K562 (cell line): ENCODE measurements around the gene ATAD3C. TPM values are rescaled to one million over a fixed set of nuclear protein-coding genes. Genes with fewer than 3 reads are reported as not detected.
"Not testable (repeated sequence)": the region's sequence is repeated elsewhere in the genome, so short reads cannot be mapped to it uniquely, and the experiment has no call there.

Experiments
- ATAC-seq: fragments of 200-7000 bp; cut with Tn5 transposase; 3 replicates; pipeline ENCODE4 v1.9.1; 2020; ENCODE audit warnings: moderate library complexity
- BruUV-seq: library from RNA; stranded (reverse); fragments of 400-500 nt; replicated peaks from 2 replicates; lab custom pipeline; 2021; lab: Mats Ljungman, UMichigan
- CTCF ChIA-PET: fragments of 300-600 bp; formaldehyde crosslinking; extraction: SDS; loops from one replicate; lab custom pipeline; 2021; ENCODE audit warnings: low intra/inter-chr PET ratio; lab: Yijun Ruan, JAX
- POLR2A ChIA-PET: fragments of 300-600, 350-650 bp; sonication (Branson Sonifier 250); formaldehyde crosslinking; extraction: SDS; loops from one replicate; lab custom pipeline; 2021; ENCODE audit warnings: antibody characterized with exemption, inconsistent platforms; lab: Yijun Ruan, JAX
- DNase-seq, 4 experiments: peaks; one replicate each; pipeline versions ENCODE4 v3.0.0 to v3.0.0-alpha.2; 2011 to 2018; ENCODE audit warnings: low spot score in 3 of 4, mixed read lengths in 3 of 4; ENCODE audit errors: extremely low read depth in 1 of 4
- FAIRE-seq: peaks from 2 replicates; lab custom pipeline; 2011; peaks lifted over from hg19 to GRCh38; lab: Jason Lieb, UNC
- H2AFZ ChIP-seq: 2 replicates; pipeline ENCODE4 v1.6.0; 2011; ENCODE audit warnings: low read depth, low read length, control low read depth, inconsistent platforms
- H3K27ac ChIP-seq: fragments of 200-600 bp; 3 replicates; pipeline ENCODE4 v1.8.0; 2011; ENCODE audit warnings: low read depth, mild to moderate bottlenecking, control low read depth, inconsistent platforms, low read length, moderate library complexity, mixed read lengths; ENCODE audit errors: extremely low read depth
- H3K27me3 ChIP-seq, 2 experiments: fragments of 300-600 bp in 1 of 2; 2 replicates in 1 of 2; 3 replicates in 1 of 2; pipeline versions ENCODE4 v1.6.0 to v1.8.0; 2011; ENCODE audit warnings: inconsistent platforms in 2 of 2, low read length in 2 of 2, mild to moderate bottlenecking in 1 of 2, mixed read lengths in 1 of 2, moderate library complexity in 1 of 2; ENCODE audit not compliant: control insufficient read depth in 2 of 2, insufficient read depth in 2 of 2
- H3K36me3 ChIP-seq: fragments of 300-600 bp; 3 replicates; pipeline ENCODE4 v1.8.0; 2011; ENCODE audit warnings: mild to moderate bottlenecking, low read length, inconsistent platforms; ENCODE audit not compliant: control insufficient read depth, insufficient read depth
- H3K4me1 ChIP-seq, 2 experiments: fragments of 200-600 bp in 1 of 2; replicated peaks in 1 of 2; 2 replicates in 1 of 2; 3 replicates in 1 of 2; pipeline versions ENCODE4 v1.5.1 to v1.8.0; 2011; ENCODE audit warnings: inconsistent platforms in 2 of 2, low read length in 2 of 2, mild to moderate bottlenecking in 1 of 2, mixed read lengths in 1 of 2, moderate library complexity in 1 of 2; ENCODE audit not compliant: control insufficient read depth in 2 of 2, insufficient read depth in 2 of 2
- H3K4me2 ChIP-seq: 2 replicates; pipeline ENCODE4 v1.6.1; 2011; ENCODE audit warnings: low read length, control low read depth, inconsistent platforms, mixed read lengths; ENCODE audit not compliant: insufficient read depth
- H3K4me3 ChIP-seq: fragments of 200-600 bp; sonication (generic), shearing (Covaris generic); 2 replicates; pipeline ENCODE4 v1.5.1; 2016; ENCODE audit warnings: control low read depth, inconsistent platforms
- H3K79me2 ChIP-seq: fragments of 200-600 bp; 3 replicates; pipeline ENCODE4 v1.8.0; 2011; ENCODE audit warnings: low read length, inconsistent platforms; ENCODE audit not compliant: control insufficient read depth, insufficient read depth
- H3K9ac ChIP-seq, 2 experiments: 2 replicates each; pipeline versions ENCODE4 v1.6.0 to v1.6.1; 2011; ENCODE audit warnings: low read depth in 2 of 2, low read length in 2 of 2, control low read depth in 1 of 2, inconsistent platforms in 1 of 2, mild to moderate bottlenecking in 1 of 2, mixed read lengths in 1 of 2; ENCODE audit not compliant: insufficient read depth in 1 of 2
- H3K9me1 ChIP-seq: one replicate; pipeline ENCODE4 v1.6.0; 2011; ENCODE audit warnings: inconsistent platforms, mild to moderate bottlenecking, low read length, moderate library complexity; ENCODE audit not compliant: control insufficient read depth, insufficient read depth
- H3K9me3 ChIP-seq: replicated peaks from 2 replicates; pipeline ENCODE4 v1.5.1; 2011; ENCODE audit warnings: low read depth, low read length, inconsistent platforms; ENCODE audit not compliant: control insufficient read depth, insufficient read depth
- H4K20me1 ChIP-seq: replicated peaks from 2 replicates; pipeline ENCODE4 v1.6.1; 2011; ENCODE audit warnings: low read length, inconsistent platforms, mixed read lengths; ENCODE audit not compliant: control insufficient read depth, insufficient read depth
- POLR2H ChIP-seq: IDR thresholded peaks from 2 replicates; pipeline ENCODE4 v1.6.1; 2016; ENCODE audit warnings: missing genetic modification characterization, low read depth, mild to moderate bottlenecking, control low read depth, missing compliant biosample characterization, moderate library complexity
- SIN3A ChIP-seq, 2 experiments: fragments of 150-350 bp in 1 of 2; IDR thresholded peaks; 2 replicates each; pipeline ENCODE4 v1.6.1; 2011 to 2016; ENCODE audit warnings: borderline replicate concordance in 2 of 2, low read depth in 2 of 2, low read length in 2 of 2, mild to moderate bottlenecking in 2 of 2, moderate library complexity in 2 of 2; ENCODE audit not compliant: control insufficient read depth in 1 of 2
- TEAD2 ChIP-seq: fragments of 450-650 bp; IDR thresholded peaks from 2 replicates; pipeline ENCODE4 v1.6.1; 2016; ENCODE audit warnings: missing genetic modification characterization, control low read depth, missing compliant biosample characterization
- WGBS: fragments of 100-300 bp; shearing (Covaris generic); methylation state at CpG from one replicate; pipeline ENCODE4 v1.1.6; 2016; ENCODE audit warnings: low coverage, mixed read lengths; ENCODE audit not compliant: insufficient coverage; ENCODE audit errors: missing lambda C conversion rate; 5-methylcytosine and 5-hydroxymethylcytosine counted together
- in situ Hi-C: fragments of 300-500 bp; cut with MboI; formaldehyde crosslinking; loops from 4 replicates; pipeline ENCODE4 v1.15.0; 2018; ENCODE audit warnings: inconsistent platforms, mixed read lengths
- intact Hi-C: fragments of 100-400 bp; cut with micrococcal nuclease; formaldehyde crosslinking; loops from 2 replicates; pipeline ENCODE4 v1.14.2; 2022
- polyA plus RNA-seq, 8 experiments: library from polyadenylated mRNA; depleted of rRNA in 4 of 8; stranded (reverse) in 5 of 8; unstranded in 3 of 8; fragments of >200 nt; fragmentation: Nextera tagmentation in 2 of 8; fragmentation: Illumina TruSeq in 1 of 8; extraction: Ambion mirVana in 2 of 8; extraction: Trizol in 1 of 8; gene quantifications; 2 replicates each; pipeline versions ENCODE4 v1.2.1 to v1.2.3, GENCODE V29; 2011 to 2014; ENCODE audit warnings: inconsistent platforms in 1 of 8, missing spikeins in 1 of 8
- total RNA-seq, 7 experiments: library from RNA; depleted of rRNA in 6 of 7; stranded (reverse); fragments of >200 nt in 6 of 7; fragmentation: Illumina TruSeq in 2 of 7; extraction: Trizol in 2 of 7; gene quantifications; 2 replicates each; pipeline versions ENCODE4 v1.2.1 to v1.2.3, GENCODE V29; 2011 to 2021; ENCODE audit warnings: low replicate concordance in 1 of 7

Gene ATAD3C
- total and polyA plus RNA-seq, 9 of the 15 experiments (the other 6 are each of a cell fraction or from before 2014, with no cell fraction given): 0.03 to 0.18 TPM; not detected in 7

- TF ChIP-seq POLR2H (tag) (peak; percentile 75), TEAD2 (tag) (no peak)
Measured at GRCh38 chr1:1511533-1512285, 62.2 kb downstream of the ATAD3C start, which contains the start of gene ATAD3A (continued).

- Histone ChIP-seq H3K36me3 (peaks cover 28% of the 10 kb centered on the region; the same call in 2 of the 3 replicates), H3K79me2 (peaks cover 45% of the 10 kb centered on the region), H3K4me2 (peak overlapping the region; percentile 78; the same call in 1 of the 2 replicates), H3K4me3 (peak overlapping the region; percentile 93), H3K4me1 (peaks cover 0 to 19% of the 10 kb centered on the region in 2 experiments; a peak in 2 of 5 replicates), H3K9ac (peak overlapping the region; percentile 66 to 100; a peak in 3 of 4 replicates)
- 1% methylated on average over 30 of the region's 52 CpGs for WGBS
- POLR2A ChIA-PET, FAIRE-seq, H2AFZ ChIP-seq, H3K27me3 ChIP-seq, H3K9me1 ChIP-seq, in situ Hi-C loops, BruUV-seq, CTCF ChIA-PET, H3K27ac ChIP-seq, H4K20me1 ChIP-seq, H3K9me3 ChIP-seq: not testable (repeated sequence)
- ATAC-seq: peak; percentile 17
- DNase-seq: peak in 1 of 4 experiments; percentile 45
- TF ChIP-seq SIN3A (IDR thresholded peaks at IDR 0.05; ENCODE audit: borderline replicate concordance in 2 of 2, control insufficient read depth in 1 of 2, low read depth in 2 of 2, low read length in 2 of 2): peak in 1 of 2 experiments; percentile 20; a peak in 1 of 4 replicates
- intact Hi-C loops: loop anchor here (5.0 to 10.0 kb wide), 2 partner anchors 118 to 395 kb away; partner anchors contain the start of gene CCNL2
Measured at GRCh38 chr1:1512425-1512824, 62.9 kb downstream of the ATAD3C start.

- H3K27ac ChIP-seq, CTCF ChIA-PET, ATAC-seq, DNase-seq, H4K20me1 ChIP-seq, H3K4me2 ChIP-seq, H3K9me1 ChIP-seq, in situ Hi-C loops, H3K27me3 ChIP-seq, FAIRE-seq, POLR2A ChIA-PET, H3K9me3 ChIP-seq, H2AFZ ChIP-seq, BruUV-seq: not testable (repeated sequence)
- peaks cover 0 to 26% of the 10 kb centered on the region in 2 experiments; a peak in 2 of 5 replicates for H3K4me1 ChIP-seq
- H3K79me2 ChIP-seq: peaks cover 45% of the 10 kb centered on the region
- H3K36me3 ChIP-seq: peaks cover 39% of the 10 kb centered on the region; the same call in 2 of the 3 replicates
- intact Hi-C loops: loop anchor here (5.0 to 10.0 kb wide), 2 partner anchors 119 to 394 kb away; partner anchors contain the start of gene CCNL2
- peak overlapping the region in 1 of 2 experiments; percentile 82; a peak in 2 of 4 replicates for H3K9ac ChIP-seq
- peak overlapping the region; percentile 93; the same call in 1 of the 2 replicates for H3K4me3 ChIP-seq
- whole genome bisulfite sequencing: 81% methylated on average over 6 of the region's 18 CpGs
Measured at GRCh38 chr1:1513675-1514074, 64.2 kb downstream of the ATAD3C start.

- POLR2A ChIA-PET, DNase-seq, H3K9me1 ChIP-seq, FAIRE-seq, BruUV-seq, ATAC-seq, H3K4me2 ChIP-seq, H3K9me3 ChIP-seq, H3K4me3 ChIP-seq, H3K27me3 ChIP-seq, H2AFZ ChIP-seq, H4K20me1 ChIP-seq, H3K27ac ChIP-seq, CTCF ChIA-PET, in situ Hi-C loops: not testable (repeated sequence)
- WGBS: 89% methylated on average over 7 of the region's 16 CpGs
- Histone ChIP-seq H3K4me1 (peaks cover 0 to 26% of the 10 kb centered on the region in 2 experiments; a peak in 2 of 5 replicates), H3K9ac (peak overlapping the region in 1 of 2 experiments; percentile 35; a peak in 1 of 4 replicates), H3K79me2 (peaks cover 45% of the 10 kb centered on the region), H3K36me3 (peaks cover 42% of the 10 kb centered on the region; the same call in 2 of the 3 replicates)
- intact Hi-C loops: loop anchor here (5.0 to 10.0 kb wide), 2 partner anchors 120 to 393 kb away; partner anchors contain the start of gene CCNL2
Measured at GRCh38 chr1:1514376-1514775, 64.9 kb downstream of the ATAD3C start.
